Vagina (tissue), 2 donors: ENCODE results near the gene ANKRD33. TPM values are rescaled to one million over a fixed set of nuclear protein-coding genes. Genes with fewer than 3 reads are reported as not detected.

Experiments used
- DNase-seq, 2 donors: peaks; one replicate each; pipeline ENCODE4 v3.0.0-alpha.2; 2017; ENCODE audit errors: extremely low spot score in 2 of 2
- H3K27ac ChIP-seq: fragments of 200-600 bp; sonication (generic); one replicate; pipeline ENCODE4 v1.5.1; 2019
- H3K27me3 ChIP-seq: fragments of 200-600 bp; sonication (generic); one replicate; pipeline ENCODE4 v1.5.1; 2019
- H3K36me3 ChIP-seq, 2 donors: fragments of 200-600 bp; sonication (generic); one replicate each; pipeline ENCODE4 v1.5.1; 2017 to 2019
- H3K4me1 ChIP-seq: fragments of 200-600 bp; sonication (generic); one replicate; pipeline ENCODE4 v1.5.1; 2019
- H3K4me3 ChIP-seq, 2 donors: fragments of 200-600 bp; sonication (generic); 1 replicate in 1 of 2; 2 replicates in 1 of 2; pipeline ENCODE4 v1.5.1; 2016 to 2019
- H3K9me3 ChIP-seq: fragments of 200-600 bp; sonication (generic); one replicate; pipeline ENCODE4 v1.5.1; 2019
- CTCF ChIP-seq, 3 experiments: fragments of 450-650 bp in 2 of 3; fragments of 200-600 bp in 1 of 3; sonication (generic) in 1 of 3; IDR thresholded peaks; one replicate each; pipeline ENCODE4 v1.5.1; 2017 to 2019; ENCODE audit warnings: antibody characterized with exemption in 3 of 3, mild to moderate bottlenecking in 2 of 3, moderate library complexity in 2 of 3
- POLR2A ChIP-seq, 2 donors: fragments of 450-650 bp; IDR thresholded peaks; one replicate each; pipeline ENCODE4 v1.6.1; 2017; ENCODE audit warnings: antibody characterized with exemption in 2 of 2, mild to moderate bottlenecking in 2 of 2, moderate library complexity in 2 of 2
- POLR2AphosphoS5 ChIP-seq, 2 donors: sonication (generic); formaldehyde crosslinking; IDR thresholded peaks; one replicate each; pipeline ENCODE4 v1.9.0; 2017; ENCODE audit warnings: antibody characterized with exemption in 2 of 2, mild to moderate bottlenecking in 2 of 2, low read depth in 1 of 2; ENCODE audit not compliant: insufficient read depth in 1 of 2
- intact Hi-C: fragments of 100-400 bp; cut with DNase I; formaldehyde crosslinking; loops from one replicate; pipeline ENCODE4 v1.15.1; 2023
- total RNA-seq: library from RNA; depleted of rRNA; stranded (reverse); fragments of >200 nt; gene quantifications from one replicate; pipeline ENCODE4 v1.2.3, GENCODE V29; 2016

ANKRD33 gene
- total RNA-seq, 1 donor from 2014 or later, result not detected

DNA sequence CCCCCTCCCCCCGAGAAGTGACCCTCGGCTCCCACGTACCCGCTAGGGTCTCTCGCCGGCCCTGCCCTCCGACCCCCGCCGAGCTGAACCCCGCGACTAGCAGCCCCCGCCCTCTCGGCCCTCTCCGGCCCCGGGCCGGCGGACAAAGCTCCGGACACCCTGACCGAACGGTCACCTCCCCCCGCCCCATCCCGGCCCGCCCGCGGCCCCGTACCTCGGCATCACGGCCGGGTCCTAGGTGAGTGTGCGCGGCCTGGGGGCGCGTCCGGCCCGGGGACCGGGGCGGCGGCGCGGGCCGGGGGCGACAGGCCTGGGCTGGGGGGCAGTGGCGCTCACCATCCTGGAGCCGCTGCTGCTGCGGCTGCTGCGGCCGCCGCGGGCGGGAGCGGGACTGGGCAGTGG lies 39.6 kb upstream of the ANKRD33 start, which contains the start of gene FIGNL2:
Gene FIGNL2, minus strand, starts transcription at position 393 of the 402 bp plus-strand sequence. CDS start 26,305 bp downstream, outside the sequence.
- TF ChIP-seq CTCF (IDR thresholded peaks at IDR 0.05) (no peak), POLR2A (IDR thresholded peaks at IDR 0.05) (no peak), POLR2AphosphoS5 (IDR thresholded peaks at IDR 0.05; ENCODE audit: insufficient read depth in 1 of 2, low read depth in 1 of 2) (no peak)
- intact Hi-C loops, result no loop called here
- DNase-seq, result no peak
- Histone ChIP-seq H3K9me3 (no peaks in the 10 kb centered on the region), H3K27ac (peak within 1 kb of the TSS; percentile 83), H3K27me3 (no peaks in the 10 kb centered on the region), H3K4me1 (peaks cover 45% of the 10 kb centered on the region), H3K4me3 (peak within 1 kb of the TSS; percentile 57 to 80), H3K36me3 (no peaks in the 10 kb centered on the region)

DNA sequence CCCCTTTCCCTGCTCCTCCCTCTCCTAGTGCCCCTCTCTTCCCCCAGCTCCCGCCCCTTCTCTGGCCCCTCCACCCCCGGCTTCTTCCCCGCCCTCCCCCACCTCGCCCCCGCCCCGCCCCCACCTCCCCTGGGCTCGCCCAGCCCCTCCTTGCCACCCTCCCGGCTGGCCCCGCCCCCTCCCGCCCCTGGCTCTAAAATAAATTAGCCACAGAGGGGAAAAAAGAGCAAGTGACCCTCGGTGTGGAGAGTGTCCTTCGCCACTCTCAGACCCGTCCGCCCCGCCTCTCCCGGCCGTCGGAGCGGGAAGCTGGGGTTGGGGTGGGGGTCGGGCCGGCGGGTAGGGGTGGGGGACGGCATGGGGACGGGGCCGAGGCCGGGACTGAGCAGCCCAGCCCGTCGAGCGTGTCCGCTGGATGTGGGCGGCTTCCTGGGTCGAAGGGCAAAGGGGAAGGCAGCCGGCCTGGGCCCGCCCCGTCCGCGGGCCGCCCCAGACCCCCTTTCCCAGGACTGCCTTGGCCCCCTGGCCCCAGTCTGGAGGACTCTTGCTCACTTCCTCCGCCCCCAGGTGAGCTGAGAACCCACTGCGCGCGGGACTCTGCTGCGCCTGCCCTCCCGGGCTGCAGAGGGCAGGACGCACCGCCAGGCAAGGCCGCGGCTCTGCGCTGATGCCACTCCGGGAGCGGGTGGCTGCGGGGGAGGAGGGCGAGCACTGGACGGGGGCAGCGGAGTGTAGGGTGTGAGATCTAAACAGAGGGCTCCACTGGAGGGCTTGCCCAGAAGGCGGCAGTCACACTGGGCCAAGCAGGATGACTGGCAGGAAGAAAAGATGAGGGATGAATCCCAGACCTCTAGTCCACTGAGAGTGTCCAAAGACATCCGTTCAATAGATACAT lies 38.8 kb upstream of the ANKRD33 start:
- Histone ChIP-seq H3K27ac (peak overlapping the region; percentile 83), H3K9me3 (no peaks in the 10 kb centered on the region), H3K36me3 (no peaks in the 10 kb centered on the region), H3K4me3 (peak overlapping the region; percentile 57 to 80), H3K27me3 (no peaks in the 10 kb centered on the region), H3K4me1 (peaks cover 45% of the 10 kb centered on the region)
- TF ChIP-seq CTCF (IDR thresholded peaks at IDR 0.05), result no peak
- no peak for TF ChIP-seq POLR2A (IDR thresholded peaks at IDR 0.05)
- peak in 1 of 2 donors; percentile 37 for TF ChIP-seq POLR2AphosphoS5 (IDR thresholded peaks at IDR 0.05; ENCODE audit: insufficient read depth in 1 of 2, low read depth in 1 of 2)
- intact Hi-C loops, result no loop called here
- no peak for DNase-seq

DNA sequence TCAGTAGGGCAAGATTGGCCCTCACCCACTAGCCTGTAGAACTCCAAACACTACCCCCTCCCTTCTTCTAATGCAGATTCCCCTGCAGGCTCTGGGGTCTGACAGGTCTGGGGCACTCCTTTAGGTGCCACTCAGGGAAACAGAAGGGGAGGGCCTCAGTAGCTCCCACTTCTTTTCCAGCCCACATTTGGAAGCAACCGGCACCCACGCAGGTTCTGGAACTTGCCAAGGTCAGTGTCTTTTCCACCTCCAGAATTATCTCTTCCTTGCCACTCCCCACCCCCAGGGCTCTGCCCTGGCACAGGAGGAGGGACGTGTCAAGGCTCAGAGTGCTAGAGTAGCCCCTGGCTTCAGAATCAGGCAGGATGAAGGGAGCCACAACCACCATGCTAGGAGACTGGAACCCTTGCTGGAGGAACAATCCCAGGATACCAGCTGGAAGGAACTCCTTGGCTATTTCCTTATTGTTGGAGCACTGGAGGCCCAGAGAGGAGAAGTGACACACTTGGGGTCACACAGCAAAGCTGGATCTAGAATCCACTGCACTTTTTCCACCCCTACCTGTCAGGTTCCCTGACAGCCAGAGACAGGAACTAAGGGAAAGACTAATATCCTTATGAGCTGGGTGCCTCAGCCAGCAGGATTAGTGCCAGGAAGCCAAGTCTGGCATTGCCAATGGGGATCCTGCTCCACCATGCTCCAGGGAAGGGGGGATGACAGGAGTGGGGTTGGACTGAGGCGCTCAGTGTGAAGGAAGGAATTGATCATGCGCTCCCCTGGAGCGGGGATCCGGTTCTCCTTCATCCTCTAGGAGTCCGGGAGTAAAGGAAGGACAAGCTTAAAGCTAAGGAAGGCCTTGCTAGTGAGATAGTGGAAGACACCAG lies 37.6 kb upstream of the ANKRD33 start:
- H3K36me3 ChIP-seq, result no peaks in the 10 kb centered on the region
- H3K4me1 ChIP-seq, result peaks cover 45% of the 10 kb centered on the region
- H3K27ac ChIP-seq, result peak overlapping the region; percentile 83
- no peaks in the 10 kb centered on the region for H3K9me3 ChIP-seq
- DNase-seq, result no peak
- H3K27me3 ChIP-seq, result no peaks in the 10 kb centered on the region
- intact Hi-C loops, result no loop called here
- H3K4me3 ChIP-seq, result no peak overlapping the region
- TF ChIP-seq POLR2A (IDR thresholded peaks at IDR 0.05) (no peak), POLR2AphosphoS5 (IDR thresholded peaks at IDR 0.05; ENCODE audit: insufficient read depth in 1 of 2, low read depth in 1 of 2) (no peak), CTCF (IDR thresholded peaks at IDR 0.05) (no peak)

GRCh38 chr12:51850965-51851299 lies 37.0 kb upstream of the ANKRD33 start:
- TF ChIP-seq CTCF (IDR thresholded peaks at IDR 0.05) (no peak), POLR2A (IDR thresholded peaks at IDR 0.05) (no peak), POLR2AphosphoS5 (IDR thresholded peaks at IDR 0.05; ENCODE audit: insufficient read depth in 1 of 2, low read depth in 1 of 2) (no peak)
- Histone ChIP-seq H3K36me3 (no peaks in the 10 kb centered on the region), H3K27me3 (no peaks in the 10 kb centered on the region), H3K4me1 (peaks cover 44% of the 10 kb centered on the region), H3K27ac (no peak overlapping the region), H3K9me3 (no peaks in the 10 kb centered on the region), H3K4me3 (no peak overlapping the region)
- intact Hi-C loops, result no loop called here
- DNase-seq, result no peak
